B cell (primary cell): ENCODE measurements around the gene COX18. TPM values are rescaled to one million over a fixed set of nuclear protein-coding genes. Genes with fewer than 3 reads are reported as not detected.

ENCODE experiments used
- ATAC-seq: fragments of 200-7000 bp; cut with Tn5 transposase; one replicate; pipeline ENCODE4 v1.10.0; 2021; ENCODE audit warnings: low read depth, mild to moderate bottlenecking, moderate number of reproducible peaks, moderate library complexity
- CTCF ChIA-PET: fragments of 350-600 bp; sonication (Branson Sonifier 250); formaldehyde crosslinking; loops from one replicate; lab custom pipeline; 2021; ENCODE audit warnings: antibody characterized with exemption, inconsistent platforms; lab: Charles Lee
- POLR2A ChIA-PET: fragments of 350-600 bp; sonication (Branson Sonifier 250); formaldehyde crosslinking; loops from one replicate; lab custom pipeline; 2021; ENCODE audit warnings: antibody characterized with exemption; lab: Charles Lee
- DNase-seq: peaks from one replicate; pipeline ENCODE4 v3.0.0; 2013
- H2AFZ ChIP-seq: 2 replicates; pipeline ENCODE4 v1.6.1; 2012; ENCODE audit warnings: mild to moderate bottlenecking, low read depth, low read length; ENCODE audit not compliant: insufficient read depth, poor library complexity, severe bottlenecking
- H3K27ac ChIP-seq, 2 donors: 1 replicate in 1 of 2; 2 replicates in 1 of 2; pipeline ENCODE4 v1.5.1; 2012 to 2013; ENCODE audit warnings: low read length in 2 of 2, mild to moderate bottlenecking in 2 of 2, moderate library complexity in 1 of 2
- H3K27me3 ChIP-seq, 4 experiments: fragments of 200-600 bp in 1 of 4; sonication (generic) in 1 of 4; replicated peaks in 1 of 4; 1 replicate in 2 of 4; 2 replicates in 2 of 4; pipeline versions ENCODE4 v1.6.1 to v1.7.0; 2013 to 2016; ENCODE audit warnings: low read length in 3 of 4, mild to moderate bottlenecking in 2 of 4, mixed read lengths in 1 of 4, moderate library complexity in 1 of 4; ENCODE audit not compliant: insufficient read depth in 4 of 4, control insufficient read depth in 3 of 4; ENCODE audit errors: control extremely low read depth in 1 of 4
- H3K36me3 ChIP-seq, 2 experiments: replicated peaks in 1 of 2; 1 replicate in 1 of 2; 2 replicates in 1 of 2; pipeline versions ENCODE4 v1.6.1 to v1.7.1; 2013; ENCODE audit warnings: low read length in 1 of 2; ENCODE audit not compliant: insufficient read depth in 2 of 2, control insufficient read depth in 1 of 2; ENCODE audit errors: control extremely low read depth in 1 of 2, extremely low read depth in 1 of 2
- H3K4me1 ChIP-seq, 2 donors: fragments of 200-600 bp in 1 of 2; sonication (generic) in 1 of 2; 1 replicate in 1 of 2; 2 replicates in 1 of 2; pipeline versions ENCODE4 v1.5.1 to v1.6.1; 2013 to 2017; ENCODE audit warnings: low read length in 2 of 2; ENCODE audit not compliant: control insufficient read depth in 2 of 2, insufficient read depth in 2 of 2
- H3K4me2 ChIP-seq: replicated peaks from 2 replicates; pipeline ENCODE3; 2012; ENCODE audit warnings: mild to moderate bottlenecking, low read depth, low read length; ENCODE audit not compliant: poor library complexity, severe bottlenecking
- H3K4me3 ChIP-seq, 5 experiments: fragments of 200-600 bp in 1 of 5; sonication (generic) in 1 of 5; 1 replicate in 3 of 5; 2 replicates in 2 of 5; pipeline versions ENCODE4 v1.5.1 to v1.7.0; 2011 to 2016; ENCODE audit warnings: low read length in 4 of 5, mild to moderate bottlenecking in 4 of 5, low read depth in 2 of 5, control low read depth in 1 of 5, moderate library complexity in 1 of 5; ENCODE audit not compliant: insufficient read depth in 1 of 5; ENCODE audit errors: control extremely low read depth in 1 of 5, extremely low read depth in 1 of 5
- H3K79me2 ChIP-seq: fragments of 200-600 bp; sonication (generic); one replicate; pipeline ENCODE4 v1.6.0; 2016; ENCODE audit warnings: low read length; ENCODE audit not compliant: control insufficient read depth, insufficient read depth
- H3K9ac ChIP-seq: fragments of 200-600 bp; sonication (generic); 2 replicates; pipeline ENCODE4 v1.6.1; 2017; ENCODE audit warnings: mild to moderate bottlenecking, low read length, moderate library complexity
- H3K9me3 ChIP-seq, 3 donors: one replicate each; pipeline versions ENCODE4 v1.6.1 to v1.7.1; 2013; ENCODE audit warnings: low read length in 2 of 3; ENCODE audit not compliant: control insufficient read depth in 2 of 3, insufficient read depth in 1 of 3; ENCODE audit errors: control extremely low read depth in 1 of 3
- H4K20me1 ChIP-seq: 2 replicates; pipeline ENCODE4 v1.6.0; 2012; ENCODE audit warnings: mild to moderate bottlenecking, low read length; ENCODE audit not compliant: insufficient read depth, control insufficient read depth, poor library complexity, severe bottlenecking
- H3K27ac Mint-ChIP-seq: one replicate; pipeline ENCODE4 v1.8.0; 2021; ENCODE audit warnings: mixed read lengths
- H3K27me3 Mint-ChIP-seq: one replicate; pipeline ENCODE4 v1.8.0; 2021; ENCODE audit warnings: mixed read lengths
- H3K4me1 Mint-ChIP-seq: one replicate; pipeline ENCODE4 v1.8.0; 2021; ENCODE audit warnings: mixed read lengths
- H3K4me3 Mint-ChIP-seq: one replicate; pipeline ENCODE4 v1.8.0; 2021; ENCODE audit warnings: mixed read lengths
- H3K9me3 Mint-ChIP-seq: one replicate; pipeline ENCODE4 v1.8.0; 2022; ENCODE audit warnings: mixed read lengths; ENCODE audit not compliant: insufficient read depth
- CTCF ChIP-seq: fragments of 200-600 bp; IDR thresholded peaks from one replicate; pipeline ENCODE4 v1.8.0; 2022; ENCODE audit warnings: antibody characterized with exemption, mild to moderate bottlenecking
- EZH2 ChIP-seq: IDR thresholded peaks from 2 replicates; pipeline ENCODE4 v1.6.1; 2012; ENCODE audit warnings: borderline replicate concordance, low read depth, mild to moderate bottlenecking, moderate library complexity, low read length; ENCODE audit not compliant: insufficient read depth, poor library complexity, severe bottlenecking
- WGBS: methylation state at CpG from one replicate; pipeline ENCODE4 v1.1.5; 2013; ENCODE audit warnings: missing lambda C conversion rate; ENCODE audit not compliant: insufficient coverage; 5-methylcytosine and 5-hydroxymethylcytosine counted together
- intact Hi-C: fragments of 100-400 bp; cut with micrococcal nuclease; formaldehyde crosslinking; loops from one replicate; pipeline ENCODE4 v1.10.0; 2022
- polyA plus RNA-seq: library from polyadenylated mRNA; depleted of rRNA; stranded (reverse); fragments of >200 nt; gene quantifications from 2 replicates; pipeline ENCODE4 v1.2.3, GENCODE V29; 2012
- total RNA-seq, 2 donors: library from RNA; stranded (reverse); fragments of 120-200 nt in 1 of 2; gene quantifications; 1 replicate in 1 of 2; 2 replicates in 1 of 2; pipeline versions ENCODE4 v1.2.3 to v1.2.4, GENCODE V29; 2013 to 2022

COX18 gene
- total and polyA plus RNA-seq, 2 donors (not counting 1 experiment from before 2014, with no cell fraction given), result 12.7 to 13.2 TPM

- Mint-ChIP-seq H3K27me3 (no peaks in the 10 kb centered on the region), H3K27ac (no peak overlapping the region), H3K4me3 (peak overlapping the region; percentile 44), H3K4me1 (peaks cover 9% of the 10 kb centered on the region), H3K9me3 (no peaks in the 10 kb centered on the region)
- H3K27me3 ChIP-seq, result no peaks in the 10 kb centered on the region
- H3K4me2 ChIP-seq, result peak overlapping the region; percentile 56
- peaks cover 21% of the 10 kb centered on the region for H3K79me2 ChIP-seq
- H3K9me3 ChIP-seq, result no peaks in the 10 kb centered on the region
- no CpG with 5 or more reads among the region's 6 CpGs for WGBS
- DNase-seq (peak; percentile 38), ATAC-seq (no peak)
- no peaks in the 10 kb centered on the region for H4K20me1 ChIP-seq
- peak overlapping the region in 1 of 2 donors; percentile 48 for H3K27ac ChIP-seq
- H3K4me1 ChIP-seq, result peaks cover 3 to 7% of the 10 kb centered on the region in 2 donors
- CTCF ChIA-PET, result no interaction called here
- H3K4me3 ChIP-seq, result peak overlapping the region in 2 of 5 experiments; percentile 4 to 34
- H3K9ac ChIP-seq, result peak overlapping the region; percentile 38
- POLR2A ChIA-PET, result no interaction called here
- intact Hi-C loops, result loop anchor here (1.0 kb wide), 1 partner anchor 17 kb away; the partner anchor contains the start of gene COX18
- TF ChIP-seq EZH2 (no peak), CTCF (no peak)
- H3K36me3 ChIP-seq, result peaks cover 11 to 34% of the 10 kb centered on the region in 2 experiments
- H2AFZ ChIP-seq, result peak overlapping the region; percentile 45
Observed at GRCh38 chr4:73086095-73086868, 16.8 kb upstream of the COX18 start.

- no peaks in the 10 kb centered on the region for H3K27me3 ChIP-seq
- intact Hi-C loops, result no loop called here
- TF ChIP-seq EZH2 (no peak), CTCF (no peak)
- ChIA-PET POLR2A (no interaction called here), CTCF (interaction anchor here (1.3 kb wide), 1 partner anchor 10 kb away, joined by 4 read pairs; no protein-coding TSS in a partner anchor)
- no peak overlapping the region for H3K4me2 ChIP-seq
- Mint-ChIP-seq H3K4me1 (no peaks in the 10 kb centered on the region), H3K9me3 (no peaks in the 10 kb centered on the region), H3K27ac (no peak overlapping the region), H3K4me3 (no peak overlapping the region), H3K27me3 (no peaks in the 10 kb centered on the region)
- H3K4me1 ChIP-seq, result peaks cover 0 to 2% of the 10 kb centered on the region in 2 donors
- DNase-seq, result no peak
- no peak overlapping the region for H3K9ac ChIP-seq
- H3K27ac ChIP-seq, result peak overlapping the region in 1 of 2 donors; percentile 15
- no peak for ATAC-seq
- no peaks in the 10 kb centered on the region for H3K9me3 ChIP-seq
- 100% methylated on average over 2 of the region's 3 CpGs for WGBS
- no peak overlapping the region for H2AFZ ChIP-seq
- H4K20me1 ChIP-seq, result no peaks in the 10 kb centered on the region
- H3K4me3 ChIP-seq, result no peak overlapping the region
- H3K79me2 ChIP-seq, result peaks cover 14% of the 10 kb centered on the region
- peaks cover 0 to 51% of the 10 kb centered on the region in 2 experiments for H3K36me3 ChIP-seq
Observed at GRCh38 chr4:73080789-73081188, 11.3 kb upstream of the COX18 start.
